ENCODE results near the gene FAM32A. TPM values are rescaled to one million over a fixed set of nuclear protein-coding genes. Genes with fewer than 3 reads are reported as not detected.

The FAM32A gene
- total RNA-seq, 1 experiment from 2014 or later, result 113 TPM

DNA sequence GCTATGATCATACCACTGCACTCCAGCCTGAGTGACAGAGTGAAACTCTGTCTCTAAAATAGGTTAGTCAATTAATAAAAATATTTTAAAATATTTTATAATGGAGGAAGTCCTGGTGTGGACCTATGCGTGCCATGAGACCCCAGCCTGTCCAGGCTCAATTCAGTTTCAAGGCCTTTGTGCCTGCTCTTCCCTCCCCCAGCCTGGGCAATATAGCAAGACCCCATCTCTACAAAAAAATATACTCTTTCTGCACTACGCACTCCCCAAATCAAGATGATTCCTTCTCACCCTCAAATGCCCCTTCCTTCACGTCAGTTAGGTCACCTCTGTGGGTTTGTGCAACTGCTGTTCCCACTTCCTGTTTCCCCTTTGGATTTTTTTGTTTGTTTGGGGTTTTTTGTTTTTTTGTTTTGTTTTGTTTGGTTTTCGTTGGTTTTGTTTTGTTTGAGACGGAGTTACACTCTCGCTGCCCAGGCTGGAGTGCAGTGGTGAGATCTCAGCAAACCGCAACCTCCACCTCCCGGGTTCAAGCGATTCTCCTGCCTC is 43.1 kb upstream of the FAM32A start:
- no peak overlapping the region for H3K4me3 Mint-ChIP-seq (ENCODE audit: unreplicated experiment)
- CTCF ChIA-PET, result no interaction called here
- intact Hi-C loops (cut with micrococcal nuclease; ENCODE audit: unreplicated experiment), result no loop called here

DNA sequence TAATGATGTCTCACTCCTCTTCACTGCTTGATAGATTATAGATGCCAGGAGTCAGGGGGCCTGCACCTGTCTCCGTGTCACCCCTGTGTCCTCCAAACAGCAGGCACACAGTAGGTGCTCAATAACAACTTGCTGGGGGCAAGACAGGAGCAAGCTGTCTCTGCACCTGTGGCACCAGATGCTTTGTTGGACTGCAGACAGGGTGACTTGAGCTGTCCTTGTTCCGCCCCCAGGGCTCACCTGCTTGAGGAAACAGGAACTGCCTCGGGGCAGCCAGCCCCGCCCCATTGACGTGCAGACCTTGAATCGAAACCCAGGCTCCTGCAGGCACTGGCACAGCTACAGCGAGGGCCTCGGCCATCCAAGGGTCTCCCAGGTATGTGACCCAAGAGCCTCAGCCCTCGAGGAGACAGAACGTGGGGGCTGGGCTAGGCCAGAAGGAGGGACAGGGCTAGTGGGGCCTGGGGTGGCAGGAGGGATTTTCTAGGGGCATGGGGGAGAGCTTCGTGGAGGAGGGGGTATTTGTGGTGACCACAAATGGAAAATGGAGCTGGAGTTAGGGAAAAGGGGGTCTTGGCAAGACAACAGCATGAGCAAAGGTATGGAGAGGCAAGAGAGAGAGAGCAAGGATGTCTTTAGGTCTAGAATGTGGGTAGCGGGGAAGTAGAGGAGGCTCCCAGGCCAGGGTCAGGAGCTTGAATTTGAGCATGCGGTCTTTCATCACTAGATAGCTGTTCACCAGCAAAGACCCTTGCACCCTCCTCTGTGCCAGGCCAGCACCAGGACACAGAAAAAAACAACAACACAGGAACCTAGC is 41.6 kb upstream of the FAM32A start, which contains the start of gene HSH2D:
Gene HSH2D, plus strand, starts transcription at position 287 of the 817 bp plus-strand sequence. CDS start 5,066 bp downstream, outside the sequence.
- no peak within 1 kb of the TSS for H3K4me3 ChIP-seq (ENCODE audit: low read depth, low read length)
- H3K9me3 Mint-ChIP-seq (ENCODE audit: unreplicated experiment), result no peaks in the 10 kb centered on the region
- peaks cover 14% of the 10 kb centered on the region for H3K4me1 Mint-ChIP-seq (ENCODE audit: low read depth, unreplicated experiment)
- peaks cover 5% of the 10 kb centered on the region; the same call in 1 of the 2 replicates for H3K4me1 ChIP-seq
- H3K27me3 ChIP-seq (replicated peaks; ENCODE audit: control insufficient read depth, insufficient read depth, low read length), result no peaks in the 10 kb centered on the region
- no peaks in the 10 kb centered on the region for H3K36me3 ChIP-seq (ENCODE audit: control insufficient read depth, insufficient read depth, low read length)
- H3K4me3 Mint-ChIP-seq (ENCODE audit: unreplicated experiment), result no peak within 1 kb of the TSS
- BruUV-seq (replicated peaks), result no TSS peak
- TF ChIP-seq, protein P1, sequence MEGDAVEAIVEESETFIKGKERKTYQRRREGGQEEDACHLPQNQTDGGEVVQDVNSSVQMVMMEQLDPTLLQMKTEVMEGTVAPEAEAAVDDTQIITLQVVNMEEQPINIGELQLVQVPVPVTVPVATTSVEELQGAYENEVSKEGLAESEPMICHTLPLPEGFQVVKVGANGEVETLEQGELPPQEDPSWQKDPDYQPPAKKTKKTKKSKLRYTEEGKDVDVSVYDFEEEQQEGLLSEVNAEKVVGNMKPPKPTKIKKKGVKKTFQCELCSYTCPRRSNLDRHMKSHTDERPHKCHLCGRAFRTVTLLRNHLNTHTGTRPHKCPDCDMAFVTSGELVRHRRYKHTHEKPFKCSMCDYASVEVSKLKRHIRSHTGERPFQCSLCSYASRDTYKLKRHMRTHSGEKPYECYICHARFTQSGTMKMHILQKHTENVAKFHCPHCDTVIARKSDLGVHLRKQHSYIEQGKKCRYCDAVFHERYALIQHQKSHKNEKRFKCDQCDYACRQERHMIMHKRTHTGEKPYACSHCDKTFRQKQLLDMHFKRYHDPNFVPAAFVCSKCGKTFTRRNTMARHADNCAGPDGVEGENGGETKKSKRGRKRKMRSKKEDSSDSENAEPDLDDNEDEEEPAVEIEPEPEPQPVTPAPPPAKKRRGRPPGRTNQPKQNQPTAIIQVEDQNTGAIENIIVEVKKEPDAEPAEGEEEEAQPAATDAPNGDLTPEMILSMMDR (IDR thresholded peaks at IDR 0.05; ENCODE audit: insufficient read depth in 1 of 2, low read depth in 1 of 2, low read length in 1 of 2, severe bottlenecking in 1 of 2, unreplicated experiment in 1 of 2), result no peak
- peaks cover 5% of the 10 kb centered on the region for H3K36me3 Mint-ChIP-seq (ENCODE audit: insufficient read depth, unreplicated experiment)
- CTCF ChIA-PET, result no interaction called here
- intact Hi-C loops (cut with micrococcal nuclease; ENCODE audit: unreplicated experiment), result no loop called here
- peak within 1 kb of the TSS; percentile 28 for H3K27ac Mint-ChIP-seq (ENCODE audit: unreplicated experiment)
- DNase-seq, result peak; percentile 41 to 73
- no peaks in the 10 kb centered on the region for H3K9me3 ChIP-seq
- no peaks in the 10 kb centered on the region for H3K27me3 Mint-ChIP-seq (ENCODE audit: insufficient read depth, unreplicated experiment)
- POLR2A ChIA-PET, result interaction anchor here (0.9 kb wide), 1 partner anchor 42 kb away, joined by 14 read pairs; the partner anchor contains the start of gene FAM32A

More for the DNA sequence above, 43.1 kb upstream of the FAM32A start:
- Histone ChIP-seq H3K4me3 (ENCODE audit: low read depth, low read length) (no peak overlapping the region), H3K9me3 (no peaks in the 10 kb centered on the region), H3K27me3 (replicated peaks; ENCODE audit: control insufficient read depth, insufficient read depth, low read length) (no peaks in the 10 kb centered on the region), H3K4me1 (peaks cover 5% of the 10 kb centered on the region; the same call in 1 of the 2 replicates), H3K36me3 (ENCODE audit: control insufficient read depth, insufficient read depth, low read length) (no peaks in the 10 kb centered on the region)
- TF ChIP-seq, protein P1 (IDR thresholded peaks at IDR 0.05; ENCODE audit: insufficient read depth in 1 of 2, low read depth in 1 of 2, low read length in 1 of 2, severe bottlenecking in 1 of 2, unreplicated experiment in 1 of 2), result no peak
- POLR2A ChIA-PET, result no interaction called here
- H3K27ac Mint-ChIP-seq (ENCODE audit: unreplicated experiment), result no peak overlapping the region
- H3K27me3 Mint-ChIP-seq (ENCODE audit: insufficient read depth, unreplicated experiment), result no peaks in the 10 kb centered on the region
- H3K36me3 Mint-ChIP-seq (ENCODE audit: insufficient read depth, unreplicated experiment), result peaks cover 5% of the 10 kb centered on the region
- H3K9me3 Mint-ChIP-seq (ENCODE audit: unreplicated experiment), result no peaks in the 10 kb centered on the region
- peaks cover 14% of the 10 kb centered on the region for H3K4me1 Mint-ChIP-seq (ENCODE audit: low read depth, unreplicated experiment)
- BruUV-seq (replicated peaks), result no TSS peak
- no peak for DNase-seq

DNA sequence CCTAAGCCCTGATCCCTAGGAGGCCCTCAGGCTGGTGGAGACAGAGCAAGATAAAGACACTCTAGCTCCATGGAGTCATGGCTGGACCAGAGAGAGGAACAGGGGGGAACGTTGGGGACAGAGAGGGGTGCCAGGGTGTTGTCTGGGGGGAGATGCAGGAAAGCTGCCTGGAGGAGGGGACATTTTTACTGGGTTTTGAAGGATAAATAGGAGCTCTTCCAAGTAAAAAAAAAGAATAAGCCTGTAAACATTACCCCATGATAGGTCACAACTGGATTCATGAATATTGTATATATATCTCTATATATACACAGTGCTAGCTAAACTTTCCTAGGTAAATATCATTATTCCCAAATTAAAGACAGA is 41.0 kb upstream of the FAM32A start:
- Histone ChIP-seq H3K4me3 (ENCODE audit: low read depth, low read length) (no peak overlapping the region), H3K27me3 (replicated peaks; ENCODE audit: control insufficient read depth, insufficient read depth, low read length) (no peaks in the 10 kb centered on the region), H3K4me1 (peaks cover 5% of the 10 kb centered on the region; the same call in 1 of the 2 replicates), H3K9me3 (no peaks in the 10 kb centered on the region), H3K36me3 (ENCODE audit: control insufficient read depth, insufficient read depth, low read length) (no peaks in the 10 kb centered on the region)
- Mint-ChIP-seq H3K27ac (ENCODE audit: unreplicated experiment) (no peak overlapping the region), H3K4me1 (ENCODE audit: low read depth, unreplicated experiment) (peaks cover 14% of the 10 kb centered on the region), H3K9me3 (ENCODE audit: unreplicated experiment) (no peaks in the 10 kb centered on the region), H3K27me3 (ENCODE audit: insufficient read depth, unreplicated experiment) (no peaks in the 10 kb centered on the region), H3K4me3 (ENCODE audit: unreplicated experiment) (no peak overlapping the region), H3K36me3 (ENCODE audit: insufficient read depth, unreplicated experiment) (peaks cover 5% of the 10 kb centered on the region)
- ChIA-PET CTCF (no interaction called here), POLR2A (interaction anchor here (0.7 to 0.9 kb wide), 2 partner anchors 41 to 70 kb away, joined by 6 to 14 read pairs; partner anchors contain the start of gene FAM32A)
- TF ChIP-seq, protein P1 (IDR thresholded peaks at IDR 0.05; ENCODE audit: insufficient read depth in 1 of 2, low read depth in 1 of 2, low read length in 1 of 2, severe bottlenecking in 1 of 2, unreplicated experiment in 1 of 2), result no peak
- intact Hi-C loops (cut with micrococcal nuclease; ENCODE audit: unreplicated experiment), result no loop called here
- no TSS peak for BruUV-seq (replicated peaks)
- DNase-seq, result no peak

Measured in Caco-2 (cell line).